ENCODE data around the gene CGB5. TPM values are rescaled to one million over a fixed set of nuclear protein-coding genes. Genes with fewer than 3 reads are reported as not detected.

CGB5 gene
- total and polyA plus RNA-seq, 9 of the 15 experiments (the other 6 are each of a cell fraction or from before 2014, with no cell fraction given) = not detected

DNA sequence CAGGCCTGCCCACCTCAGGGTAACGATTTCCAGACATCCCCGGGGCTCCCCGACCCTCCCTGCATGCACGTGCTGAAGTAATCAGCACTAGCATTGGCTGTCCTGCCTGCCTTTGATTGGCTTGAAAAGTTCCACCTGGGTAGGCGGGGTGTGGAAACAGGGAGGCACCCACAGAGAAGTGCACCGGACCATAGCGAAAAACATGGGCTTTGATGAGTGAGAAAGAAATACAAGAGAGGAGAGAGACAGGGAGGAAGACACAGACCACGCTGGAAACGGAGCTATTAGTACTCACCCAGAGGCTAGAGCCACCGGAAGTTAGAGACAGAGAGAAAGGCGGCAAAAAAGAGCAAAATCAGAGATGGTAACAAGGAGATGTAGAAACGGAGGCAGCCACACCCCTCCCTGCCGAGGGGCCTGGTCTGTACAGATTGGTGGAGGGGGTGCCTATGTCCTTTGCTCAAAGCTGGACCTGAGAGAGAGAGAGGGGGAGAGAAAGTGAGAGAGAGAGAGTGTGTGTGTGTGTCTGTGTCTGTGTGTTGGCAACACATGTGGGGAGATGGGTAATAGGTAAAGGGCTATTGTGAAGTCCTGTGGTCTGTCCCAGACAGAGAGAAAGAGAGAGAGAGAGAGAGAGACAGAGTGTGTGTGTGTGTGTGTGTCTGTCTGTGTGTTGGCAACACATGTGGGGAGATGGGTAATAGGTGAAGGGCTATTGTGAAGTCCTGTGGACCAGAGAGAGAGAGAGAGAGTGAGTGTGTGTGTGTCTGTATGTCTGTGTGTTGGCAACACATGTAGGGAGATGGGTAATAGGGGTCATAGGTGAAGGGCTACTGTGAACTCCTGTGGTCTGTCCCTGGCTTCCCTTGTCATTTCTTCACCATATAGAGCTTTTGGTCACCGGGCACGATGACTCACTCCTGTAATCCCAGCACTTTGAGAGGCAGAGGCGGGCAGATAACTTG, 22.4 kb upstream of the CGB5 start (continued):
- TF ChIP-seq, protein P1, sequence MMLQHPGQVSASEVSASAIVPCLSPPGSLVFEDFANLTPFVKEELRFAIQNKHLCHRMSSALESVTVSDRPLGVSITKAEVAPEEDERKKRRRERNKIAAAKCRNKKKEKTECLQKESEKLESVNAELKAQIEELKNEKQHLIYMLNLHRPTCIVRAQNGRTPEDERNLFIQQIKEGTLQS (IDR thresholded peaks at IDR 0.05) = peak; percentile 84
- TF ChIP-seq, protein P1 (CRISPR knock-in tag; conservative IDR thresholded peaks at IDR 0.05) = no peak
- TF ChIP-seq, protein P2, sequence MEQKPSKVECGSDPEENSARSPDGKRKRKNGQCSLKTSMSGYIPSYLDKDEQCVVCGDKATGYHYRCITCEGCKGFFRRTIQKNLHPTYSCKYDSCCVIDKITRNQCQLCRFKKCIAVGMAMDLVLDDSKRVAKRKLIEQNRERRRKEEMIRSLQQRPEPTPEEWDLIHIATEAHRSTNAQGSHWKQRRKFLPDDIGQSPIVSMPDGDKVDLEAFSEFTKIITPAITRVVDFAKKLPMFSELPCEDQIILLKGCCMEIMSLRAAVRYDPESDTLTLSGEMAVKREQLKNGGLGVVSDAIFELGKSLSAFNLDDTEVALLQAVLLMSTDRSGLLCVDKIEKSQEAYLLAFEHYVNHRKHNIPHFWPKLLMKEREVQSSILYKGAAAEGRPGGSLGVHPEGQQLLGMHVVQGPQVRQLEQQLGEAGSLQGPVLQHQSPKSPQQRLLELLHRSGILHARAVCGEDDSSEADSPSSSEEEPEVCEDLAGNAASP (IDR thresholded peaks at IDR 0.05) = no peak
- TF ChIP-seq NR2C2 (CRISPR knock-in tag; IDR thresholded peaks at IDR 0.05) = no peak
- peak; percentile 86 for TF ChIP-seq NR2C2 (tag; IDR thresholded peaks at IDR 0.05)
- TF ChIP-seq FOSL1 (tag; conservative IDR thresholded peaks at IDR 0.05) = peak; percentile 77
- peak; percentile 29; the same call in 1 of the 2 replicates for TF ChIP-seq ZNF24 (IDR thresholded peaks at IDR 0.05)
- TF ChIP-seq NFIC (IDR thresholded peaks at IDR 0.05) = peak; percentile 15; the same call in 1 of the 2 replicates
- TF ChIP-seq CBFA2T3 (IDR thresholded peaks at IDR 0.05) = 0 out of 2 replicates have a peak, but pooled peaks have one; percentile 17
- no peak for TF ChIP-seq NFXL1 (CRISPR knock-in tag; IDR thresholded peaks at IDR 0.05)
- TF ChIP-seq NR2C1 (IDR thresholded peaks at IDR 0.05) = peak; percentile 70
- TF ChIP-seq NR2C1 (tag; IDR thresholded peaks at IDR 0.05) = peak; percentile 70
- TF ChIP-seq, protein P3, sequence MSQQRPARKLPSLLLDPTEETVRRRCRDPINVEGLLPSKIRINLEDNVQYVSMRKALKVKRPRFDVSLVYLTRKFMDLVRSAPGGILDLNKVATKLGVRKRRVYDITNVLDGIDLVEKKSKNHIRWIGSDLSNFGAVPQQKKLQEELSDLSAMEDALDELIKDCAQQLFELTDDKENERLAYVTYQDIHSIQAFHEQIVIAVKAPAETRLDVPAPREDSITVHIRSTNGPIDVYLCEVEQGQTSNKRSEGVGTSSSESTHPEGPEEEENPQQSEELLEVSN (IDR thresholded peaks at IDR 0.05; ENCODE audit: borderline replicate concordance in 1 of 2, extremely low read depth in 1 of 2, insufficient read depth in 1 of 2, insufficient read length in 1 of 2, low read depth in 1 of 2, low read length in 1 of 2, poor library complexity in 1 of 2, severe bottlenecking in 1 of 2) = peak in 1 of 2 experiments; percentile 28
- TF ChIP-seq ZNF764 (CRISPR knock-in tag; IDR thresholded peaks at IDR 0.05; ENCODE audit: low read depth) = no peak
- TF ChIP-seq, protein P4, sequence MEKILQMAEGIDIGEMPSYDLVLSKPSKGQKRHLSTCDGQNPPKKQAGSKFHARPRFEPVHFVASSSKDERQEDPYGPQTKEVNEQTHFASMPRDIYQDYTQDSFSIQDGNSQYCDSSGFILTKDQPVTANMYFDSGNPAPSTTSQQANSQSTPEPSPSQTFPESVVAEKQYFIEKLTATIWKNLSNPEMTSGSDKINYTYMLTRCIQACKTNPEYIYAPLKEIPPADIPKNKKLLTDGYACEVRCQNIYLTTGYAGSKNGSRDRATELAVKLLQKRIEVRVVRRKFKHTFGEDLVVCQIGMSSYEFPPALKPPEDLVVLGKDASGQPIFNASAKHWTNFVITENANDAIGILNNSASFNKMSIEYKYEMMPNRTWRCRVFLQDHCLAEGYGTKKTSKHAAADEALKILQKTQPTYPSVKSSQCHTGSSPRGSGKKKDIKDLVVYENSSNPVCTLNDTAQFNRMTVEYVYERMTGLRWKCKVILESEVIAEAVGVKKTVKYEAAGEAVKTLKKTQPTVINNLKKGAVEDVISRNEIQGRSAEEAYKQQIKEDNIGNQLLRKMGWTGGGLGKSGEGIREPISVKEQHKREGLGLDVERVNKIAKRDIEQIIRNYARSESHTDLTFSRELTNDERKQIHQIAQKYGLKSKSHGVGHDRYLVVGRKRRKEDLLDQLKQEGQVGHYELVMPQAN (IDR thresholded peaks at IDR 0.05; ENCODE audit: borderline replicate concordance) = peak; percentile 15; the same call in 1 of the 2 replicates
- no peak for TF ChIP-seq ESRRB (CRISPR knock-in tag; IDR thresholded peaks at IDR 0.05; ENCODE audit: borderline replicate concordance)
- TF ChIP-seq KDM1A (IDR thresholded peaks at IDR 0.05) = peak; percentile 56 to 64; a peak in 3 of 4 replicates
- peak; percentile 34 for TF ChIP-seq ARID1B (IDR thresholded peaks at IDR 0.05)
- TF ChIP-seq, protein P5, sequence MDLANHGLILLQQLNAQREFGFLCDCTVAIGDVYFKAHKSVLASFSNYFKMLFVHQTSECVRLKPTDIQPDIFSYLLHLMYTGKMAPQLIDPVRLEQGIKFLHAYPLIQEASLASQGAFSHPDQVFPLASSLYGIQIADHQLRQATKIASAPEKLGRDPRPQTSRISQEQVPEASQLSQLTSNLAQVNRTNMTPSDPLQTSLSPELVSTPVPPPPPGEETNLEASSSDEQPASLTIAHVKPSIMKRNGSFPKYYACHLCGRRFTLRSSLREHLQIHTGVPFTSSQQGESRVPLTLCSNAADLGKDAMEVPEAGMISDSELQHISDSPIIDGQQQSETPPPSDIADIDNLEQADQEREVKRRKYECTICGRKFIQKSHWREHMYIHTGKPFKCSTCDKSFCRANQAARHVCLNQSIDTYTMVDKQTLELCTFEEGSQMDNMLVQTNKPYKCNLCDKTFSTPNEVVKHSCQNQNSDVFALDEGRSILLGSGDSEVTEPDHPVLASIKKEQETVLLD (IDR thresholded peaks at IDR 0.05) = 0 out of 2 replicates have a peak, but pooled peaks have one; percentile 38

Measured in K562 (cell line).